HCT116 (cell line): Measurements from ENCODE around the gene TKTL2. TPM values are rescaled to one million over a fixed set of nuclear protein-coding genes. Genes with fewer than 3 reads are reported as not detected.

Experiments used
- ATAC-seq: fragments of 200-7000 bp; cut with Tn5 transposase; 2 replicates; pipeline ENCODE4 v1.9.1; 2020; ENCODE audit warnings: mild to moderate bottlenecking, moderate library complexity
- BruUV-seq: library from RNA; stranded (reverse); fragments of 400-500 nt; replicated peaks from 2 replicates; lab custom pipeline; 2021; lab: Mats Ljungman, UMichigan
- CTCF ChIA-PET: fragments of 300-600 bp; sonication (Branson Sonifier 250); formaldehyde crosslinking; loops from one replicate; lab custom pipeline; 2021; ENCODE audit warnings: antibody characterized with exemption; lab: Charles Lee
- POLR2A ChIA-PET: fragments of 300-600, 350-600 bp; sonication (Branson Sonifier 250); formaldehyde crosslinking; loops from one replicate; lab custom pipeline; 2021; ENCODE audit warnings: antibody characterized with exemption; lab: Charles Lee
- RAD21 ChIA-PET, 2 experiments: fragments of 300-600 bp; sonication (Branson Sonifier 250); formaldehyde crosslinking; loops; one replicate each; lab custom pipeline; 2023; ENCODE audit warnings: low total read pairs in 2 of 2; ENCODE audit not compliant: uncharacterized antibody in 2 of 2, unreplicated experiment in 2 of 2, low non-redundant PET in 1 of 2; lab: Charles Lee
- DNase-seq: peaks from one replicate; pipeline ENCODE4 v3.0.0-alpha.2; 2010; ENCODE audit warnings: low read depth, low spot score
- H2AFZ ChIP-seq: fragments of 200-600 bp; shearing (Covaris generic), sonication (generic); 2 replicates; pipeline ENCODE4 v1.6.1; 2017; ENCODE audit warnings: low read depth, mixed run types, mixed read lengths, antibody characterized with exemption, low read length; ENCODE audit not compliant: poor library complexity, severe bottlenecking
- H3K27ac ChIP-seq: 2 replicates; pipeline ENCODE4 v1.5.1; 2012; ENCODE audit warnings: low read depth, low read length
- H3K27me3 ChIP-seq: fragments of 200-600 bp; sonication (generic); 2 replicates; pipeline ENCODE4 v1.6.1; 2016; ENCODE audit warnings: mixed run types, low read length, mixed read lengths; ENCODE audit not compliant: insufficient read depth
- H3K36me3 ChIP-seq, 2 experiments: fragments of 200-500 bp in 1 of 2; fragments of 200-600 bp in 1 of 2; sonication (Bioruptor generic) in 1 of 2; sonication (generic) in 1 of 2; 2 replicates each; pipeline versions ENCODE4 v1.5.1 to v1.6.1; 2014 to 2016; ENCODE audit warnings: low read length in 2 of 2, inconsistent platforms in 1 of 2, mixed read lengths in 1 of 2, mixed run types in 1 of 2; ENCODE audit not compliant: insufficient read depth in 2 of 2, control insufficient read depth in 1 of 2
- H3K4me1 ChIP-seq, 2 experiments: fragments of 200-600 bp in 1 of 2; sonication (generic) in 1 of 2; 2 replicates each; pipeline versions ENCODE4 v1.5.1 to v1.6.1; 2012 to 2017; ENCODE audit warnings: low read length in 2 of 2, inconsistent platforms in 1 of 2, mild to moderate bottlenecking in 1 of 2, mixed read lengths in 1 of 2, mixed run types in 1 of 2, moderate library complexity in 1 of 2; ENCODE audit not compliant: insufficient read depth in 2 of 2, control insufficient read depth in 1 of 2
- H3K4me2 ChIP-seq: fragments of 200-600 bp; sonication (generic); 2 replicates; pipeline ENCODE4 v1.6.1; 2017; ENCODE audit warnings: mixed run types, low read length, mixed read lengths
- H3K4me3 ChIP-seq, 2 experiments: fragments of 200-600 bp in 1 of 2; sonication (generic) in 1 of 2; replicated peaks in 1 of 2; 2 replicates each; pipeline ENCODE4 v1.5.1; 2011 to 2016; ENCODE audit warnings: low read length in 2 of 2, control low read depth in 1 of 2, low read depth in 1 of 2, mild to moderate bottlenecking in 1 of 2, mixed read lengths in 1 of 2, mixed run types in 1 of 2
- H3K79me2 ChIP-seq: fragments of 200-600 bp; sonication (generic); 2 replicates; pipeline ENCODE4 v1.6.1; 2017; ENCODE audit warnings: mild to moderate bottlenecking, mixed run types, low read length, moderate library complexity, mixed read lengths; ENCODE audit not compliant: insufficient read depth
- H3K9ac ChIP-seq: fragments of 200-600 bp; sonication (generic); 2 replicates; pipeline ENCODE4 v1.6.1; 2016; ENCODE audit warnings: low read length, mixed read lengths
- H3K9me2 ChIP-seq: fragments of 200-600 bp; sonication (generic), shearing (Covaris generic); 2 replicates; pipeline ENCODE4 v1.6.1; 2017; ENCODE audit warnings: mixed run types, mild to moderate bottlenecking, moderate library complexity; ENCODE audit not compliant: insufficient read depth
- H3K9me3 ChIP-seq, 2 experiments: fragments of 200-500 bp in 1 of 2; fragments of 200-600 bp in 1 of 2; sonication (Bioruptor generic) in 1 of 2; sonication (generic) in 1 of 2; 2 replicates each; pipeline ENCODE4 v1.6.1; 2014 to 2017; ENCODE audit warnings: low read length in 2 of 2, mixed read lengths in 2 of 2, inconsistent platforms in 1 of 2, low read depth in 1 of 2, mild to moderate bottlenecking in 1 of 2, mixed run types in 1 of 2, moderate library complexity in 1 of 2; ENCODE audit not compliant: control insufficient read depth in 1 of 2, insufficient read depth in 1 of 2
- H4K20me1 ChIP-seq: fragments of 200-600 bp; sonication (generic), shearing (Covaris generic); 2 replicates; pipeline ENCODE4 v1.6.1; 2017; ENCODE audit warnings: mixed run types, mild to moderate bottlenecking, moderate library complexity; ENCODE audit not compliant: insufficient read depth
- EGR1 ChIP-seq: IDR thresholded peaks from 2 replicates; pipeline ENCODE4 v1.6.1; 2012; ENCODE audit warnings: low read depth
- EZH2phosphoT487 ChIP-seq: fragments of 200-600 bp; IDR thresholded peaks from 2 replicates; pipeline ENCODE4 v1.6.1; 2018; ENCODE audit warnings: antibody characterized with exemption, borderline replicate concordance
- POLR2AphosphoS5 ChIP-seq: IDR thresholded peaks from 2 replicates; pipeline ENCODE4 v1.6.1; 2011; ENCODE audit warnings: mild to moderate bottlenecking, low read depth, low read length, moderate library complexity
- SIN3A ChIP-seq: IDR thresholded peaks from 2 replicates; pipeline ENCODE4 v1.6.1; 2012; ENCODE audit warnings: low read depth
- SP1 ChIP-seq: IDR thresholded peaks from 2 replicates; pipeline ENCODE4 v1.6.1; 2012; ENCODE audit warnings: low read depth
- YY1 ChIP-seq: IDR thresholded peaks from 2 replicates; pipeline ENCODE4 v1.6.1; 2011; ENCODE audit warnings: low read length, low read depth, moderate library complexity, mild to moderate bottlenecking; ENCODE audit not compliant: insufficient replicate concordance; ENCODE audit errors: extremely low read depth
- intact Hi-C: fragments of 100-400 bp; cut with micrococcal nuclease; formaldehyde crosslinking; loops from 2 replicates; pipeline ENCODE4 v1.10.0; 2022
- total RNA-seq: library from RNA; stranded (reverse); gene quantifications from one replicate; pipeline ENCODE4 v1.2.1, GENCODE V29; 2021; ENCODE audit not compliant: unreplicated experiment
- TF ChIP-seq, protein P1 (sequence below): IDR thresholded peaks from 2 replicates; pipeline ENCODE4 v1.6.1; 2012
- TF ChIP-seq, protein P2 (sequence below): IDR thresholded peaks from 2 replicates; pipeline ENCODE4 v1.6.1; 2011; ENCODE audit warnings: mild to moderate bottlenecking, low read length, moderate library complexity; ENCODE audit not compliant: insufficient replicate concordance; ENCODE audit errors: extremely low read depth

The TKTL2 gene
- total RNA-seq, 1 experiment from 2014 or later = not detected

DNA sequence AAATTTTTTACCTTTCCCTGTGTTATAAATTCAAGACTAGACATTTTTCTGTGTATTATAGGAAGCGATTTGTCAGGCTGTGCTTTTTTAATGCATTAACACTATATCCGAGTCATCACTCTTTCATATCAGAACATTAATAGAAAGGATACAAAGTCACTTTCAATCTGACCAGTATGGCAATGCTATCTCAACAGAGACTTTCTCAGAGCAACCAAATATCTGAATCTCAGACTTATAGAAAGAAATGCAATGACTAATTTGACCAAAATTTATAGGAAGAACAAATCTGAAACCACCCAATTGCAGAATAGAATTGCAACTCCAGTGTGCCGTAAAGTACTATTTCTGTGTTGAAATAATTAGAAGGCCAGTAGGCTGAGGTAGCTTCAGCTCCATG lies 473 bp upstream of the TKTL2 start:
- ChIA-PET CTCF (no interaction called here), POLR2A (no interaction called here), RAD21 (no interaction called here)
- Histone ChIP-seq H3K79me2 (no peaks in the 10 kb centered on the region), H3K4me3 (no peak overlapping the region), H3K9ac (no peak overlapping the region), H3K27me3 (no peaks in the 10 kb centered on the region), H3K27ac (no peak overlapping the region), H3K9me3 (no peaks in the 10 kb centered on the region), H3K36me3 (no peaks in the 10 kb centered on the region), H3K4me1 (no peaks in the 10 kb centered on the region), H2AFZ (no peak overlapping the region), H3K4me2 (no peak overlapping the region), H3K9me2 (no peaks in the 10 kb centered on the region; the same call in 1 of the 2 replicates), H4K20me1 (no peaks in the 10 kb centered on the region)
- intact Hi-C loops = no loop called here
- TF ChIP-seq EGR1 (no peak), SP1 (no peak), EZH2phosphoT487 (no peak), YY1 (no peak), POLR2AphosphoS5 (no peak), SIN3A (no peak)
- TF ChIP-seq, protein P1, sequence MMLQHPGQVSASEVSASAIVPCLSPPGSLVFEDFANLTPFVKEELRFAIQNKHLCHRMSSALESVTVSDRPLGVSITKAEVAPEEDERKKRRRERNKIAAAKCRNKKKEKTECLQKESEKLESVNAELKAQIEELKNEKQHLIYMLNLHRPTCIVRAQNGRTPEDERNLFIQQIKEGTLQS = no peak
- TF ChIP-seq, protein P2, sequence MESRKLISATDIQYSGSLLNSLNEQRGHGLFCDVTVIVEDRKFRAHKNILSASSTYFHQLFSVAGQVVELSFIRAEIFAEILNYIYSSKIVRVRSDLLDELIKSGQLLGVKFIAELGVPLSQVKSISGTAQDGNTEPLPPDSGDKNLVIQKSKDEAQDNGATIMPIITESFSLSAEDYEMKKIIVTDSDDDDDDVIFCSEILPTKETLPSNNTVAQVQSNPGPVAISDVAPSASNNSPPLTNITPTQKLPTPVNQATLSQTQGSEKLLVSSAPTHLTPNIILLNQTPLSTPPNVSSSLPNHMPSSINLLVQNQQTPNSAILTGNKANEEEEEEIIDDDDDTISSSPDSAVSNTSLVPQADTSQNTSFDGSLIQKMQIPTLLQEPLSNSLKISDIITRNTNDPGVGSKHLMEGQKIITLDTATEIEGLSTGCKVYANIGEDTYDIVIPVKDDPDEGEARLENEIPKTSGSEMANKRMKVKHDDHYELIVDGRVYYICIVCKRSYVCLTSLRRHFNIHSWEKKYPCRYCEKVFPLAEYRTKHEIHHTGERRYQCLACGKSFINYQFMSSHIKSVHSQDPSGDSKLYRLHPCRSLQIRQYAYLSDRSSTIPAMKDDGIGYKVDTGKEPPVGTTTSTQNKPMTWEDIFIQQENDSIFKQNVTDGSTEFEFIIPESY = no peak
- ATAC-seq (no peak), DNase-seq (no peak)
- no TSS peak for BruUV-seq

- H3K27ac ChIP-seq = no peak overlapping the region
- DNase-seq = no peak
- TF ChIP-seq, protein P2 = no peak
- intact Hi-C loops = no loop called here
- no peak overlapping the region for H3K4me3 ChIP-seq
- no peaks in the 10 kb centered on the region for H3K36me3 ChIP-seq
- no peaks in the 10 kb centered on the region for H3K79me2 ChIP-seq
- no peaks in the 10 kb centered on the region for H4K20me1 ChIP-seq
- RAD21 ChIA-PET = no interaction called here
- no peaks in the 10 kb centered on the region for H3K4me1 ChIP-seq
- POLR2A ChIA-PET = no interaction called here
- ATAC-seq = no peak
- CTCF ChIA-PET = no interaction called here
- H3K4me2 ChIP-seq = no peak overlapping the region
- H3K9ac ChIP-seq = no peak overlapping the region
- H3K27me3 ChIP-seq = no peaks in the 10 kb centered on the region
- no peaks in the 10 kb centered on the region; the same call in 1 of the 2 replicates for H3K9me2 ChIP-seq
- no peaks in the 10 kb centered on the region for H3K9me3 ChIP-seq
- H2AFZ ChIP-seq = no peak overlapping the region
- BruUV-seq = no TSS peak
These were observed 424 bp downstream of the TKTL2 start for GRCh38 chr4:163473130-163473529.
